BE2C (cell line): ENCODE measurements around the gene NR4A1.

ENCODE experiments used
- DNase-seq: peaks from one replicate; pipeline ENCODE4 v3.0.0-alpha.2; 2020
- H3K27me3 ChIP-seq: fragments of 250-450 bp; sonication (Bioruptor Pico); 2 replicates; pipeline ENCODE4 v1.5.1; 2020; ENCODE audit warnings: mild to moderate bottlenecking
- H3K36me3 ChIP-seq: fragments of 250-450 bp; sonication (Bioruptor Pico); 2 replicates; pipeline ENCODE4 v1.5.1; 2020; ENCODE audit warnings: mild to moderate bottlenecking
- H3K4me1 ChIP-seq: fragments of 250-450 bp; sonication (Bioruptor Pico); 2 replicates; pipeline ENCODE4 v1.5.1; 2020
- H3K4me3 ChIP-seq: 2 replicates; pipeline ENCODE4 v1.5.1; 2011; ENCODE audit warnings: low read depth, low read length
- H3K9me3 ChIP-seq: fragments of 250-450 bp; sonication (Bioruptor Pico); 2 replicates; pipeline ENCODE4 v1.5.1; 2020
- TF ChIP-seq, protein P1 (sequence below): IDR thresholded peaks from 2 replicates; pipeline ENCODE4 v1.5.1; 2012; ENCODE audit warnings: mild to moderate bottlenecking, low read depth, low read length

NR4A1 gene

DNA sequence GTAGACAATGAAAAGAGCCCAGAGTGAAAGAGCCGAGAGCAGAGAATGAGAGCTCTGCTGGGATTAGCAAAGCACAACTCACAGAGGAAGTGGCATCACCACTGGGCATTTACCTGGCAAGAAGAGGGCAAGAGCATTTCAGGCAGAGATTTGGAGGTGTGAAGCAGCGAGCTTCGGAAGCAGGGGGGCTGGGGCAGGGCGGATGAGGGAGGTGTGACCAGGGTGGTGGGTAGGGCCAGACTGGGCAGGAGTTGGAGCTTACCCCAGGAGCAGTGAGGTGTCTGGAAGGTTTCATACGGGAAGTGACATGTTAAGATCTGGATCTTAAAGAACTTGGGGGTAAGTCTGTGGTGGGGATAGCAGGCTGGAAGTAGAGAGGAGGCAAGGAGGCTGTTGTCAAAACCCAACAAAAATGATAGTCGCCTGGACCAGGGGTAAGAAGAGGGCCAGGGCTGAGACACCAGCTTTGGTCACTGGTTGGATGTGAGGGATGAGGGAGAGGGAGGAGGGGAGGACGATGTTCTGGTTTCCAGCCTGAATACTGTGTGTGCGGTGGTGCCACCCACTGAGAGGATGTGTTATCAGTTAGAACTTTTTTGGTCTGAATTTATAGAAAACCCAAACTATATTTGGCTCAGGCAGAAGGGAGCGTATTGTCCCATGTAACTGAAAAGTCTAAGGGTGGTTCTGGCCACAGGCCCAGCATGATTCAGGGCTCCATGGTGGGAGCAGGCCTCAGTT is 33.4 kb downstream of the NR4A1 start:
- H3K4me3 ChIP-seq = no peak overlapping the region
- H3K27me3 ChIP-seq = no peaks in the 10 kb centered on the region
- TF ChIP-seq, protein P1, sequence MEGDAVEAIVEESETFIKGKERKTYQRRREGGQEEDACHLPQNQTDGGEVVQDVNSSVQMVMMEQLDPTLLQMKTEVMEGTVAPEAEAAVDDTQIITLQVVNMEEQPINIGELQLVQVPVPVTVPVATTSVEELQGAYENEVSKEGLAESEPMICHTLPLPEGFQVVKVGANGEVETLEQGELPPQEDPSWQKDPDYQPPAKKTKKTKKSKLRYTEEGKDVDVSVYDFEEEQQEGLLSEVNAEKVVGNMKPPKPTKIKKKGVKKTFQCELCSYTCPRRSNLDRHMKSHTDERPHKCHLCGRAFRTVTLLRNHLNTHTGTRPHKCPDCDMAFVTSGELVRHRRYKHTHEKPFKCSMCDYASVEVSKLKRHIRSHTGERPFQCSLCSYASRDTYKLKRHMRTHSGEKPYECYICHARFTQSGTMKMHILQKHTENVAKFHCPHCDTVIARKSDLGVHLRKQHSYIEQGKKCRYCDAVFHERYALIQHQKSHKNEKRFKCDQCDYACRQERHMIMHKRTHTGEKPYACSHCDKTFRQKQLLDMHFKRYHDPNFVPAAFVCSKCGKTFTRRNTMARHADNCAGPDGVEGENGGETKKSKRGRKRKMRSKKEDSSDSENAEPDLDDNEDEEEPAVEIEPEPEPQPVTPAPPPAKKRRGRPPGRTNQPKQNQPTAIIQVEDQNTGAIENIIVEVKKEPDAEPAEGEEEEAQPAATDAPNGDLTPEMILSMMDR = no peak
- H3K9me3 ChIP-seq = no peaks in the 10 kb centered on the region
- no peak for DNase-seq
- H3K36me3 ChIP-seq = no peaks in the 10 kb centered on the region
- peaks cover 35% of the 10 kb centered on the region for H3K4me1 ChIP-seq

DNA sequence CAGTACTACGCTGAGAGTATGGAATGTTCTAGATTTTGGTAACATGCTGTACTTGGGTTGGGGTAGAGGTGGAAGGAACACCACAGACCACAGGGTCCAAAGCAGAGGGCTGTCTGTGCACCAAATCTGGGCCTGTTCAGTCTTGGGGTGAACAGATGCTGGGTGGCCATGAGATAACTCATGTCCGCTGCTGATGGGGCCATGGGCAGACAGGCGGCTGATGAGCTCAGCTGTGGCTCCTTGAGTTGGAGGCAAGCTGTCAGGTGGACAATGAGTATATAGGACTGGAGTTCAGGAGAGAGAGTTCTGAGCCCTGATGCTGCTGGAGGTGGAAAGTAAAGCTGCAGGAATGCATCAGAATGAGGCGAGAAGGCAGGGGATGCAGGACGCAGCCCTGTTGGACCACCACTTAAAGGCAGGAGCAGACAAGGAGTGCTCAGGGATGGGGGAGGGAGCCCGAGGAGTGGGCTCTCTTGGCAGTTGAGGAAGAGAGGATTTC is 34.5 kb downstream of the NR4A1 start:
- Histone ChIP-seq H3K4me1 (peaks cover 30% of the 10 kb centered on the region), H3K36me3 (no peaks in the 10 kb centered on the region), H3K4me3 (no peak overlapping the region), H3K27me3 (peaks cover under 1% of the 10 kb centered on the region; the same call in 1 of the 2 replicates), H3K9me3 (no peaks in the 10 kb centered on the region)
- TF ChIP-seq, protein P1 = no peak
- DNase-seq = no peak

DNA sequence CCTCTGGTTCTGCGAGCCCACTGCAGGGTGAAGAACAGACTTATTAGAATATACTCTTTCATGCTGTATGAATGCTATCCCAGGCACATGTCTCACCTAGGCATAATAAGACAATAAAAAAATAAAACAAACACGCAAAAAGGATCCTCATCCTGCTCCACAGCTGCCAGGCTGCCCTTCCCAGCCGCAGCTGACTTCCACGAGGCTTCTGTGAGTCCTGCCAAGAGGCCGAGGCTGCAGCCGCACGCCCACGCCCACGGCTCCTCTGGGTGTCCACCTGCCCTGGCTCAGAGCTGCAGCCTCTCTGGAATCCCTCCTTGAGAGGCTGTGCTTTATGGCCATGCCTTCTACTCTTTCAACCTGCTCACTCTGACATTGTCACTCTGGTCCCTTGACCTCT is 35.1 kb downstream of the NR4A1 start:
- TF ChIP-seq, protein P1 = no peak
- H3K9me3 ChIP-seq = no peaks in the 10 kb centered on the region
- H3K4me3 ChIP-seq = no peak overlapping the region
- H3K36me3 ChIP-seq = no peaks in the 10 kb centered on the region
- no peak for DNase-seq
- H3K4me1 ChIP-seq = peaks cover 24% of the 10 kb centered on the region
- peaks cover 5% of the 10 kb centered on the region for H3K27me3 ChIP-seq

DNA sequence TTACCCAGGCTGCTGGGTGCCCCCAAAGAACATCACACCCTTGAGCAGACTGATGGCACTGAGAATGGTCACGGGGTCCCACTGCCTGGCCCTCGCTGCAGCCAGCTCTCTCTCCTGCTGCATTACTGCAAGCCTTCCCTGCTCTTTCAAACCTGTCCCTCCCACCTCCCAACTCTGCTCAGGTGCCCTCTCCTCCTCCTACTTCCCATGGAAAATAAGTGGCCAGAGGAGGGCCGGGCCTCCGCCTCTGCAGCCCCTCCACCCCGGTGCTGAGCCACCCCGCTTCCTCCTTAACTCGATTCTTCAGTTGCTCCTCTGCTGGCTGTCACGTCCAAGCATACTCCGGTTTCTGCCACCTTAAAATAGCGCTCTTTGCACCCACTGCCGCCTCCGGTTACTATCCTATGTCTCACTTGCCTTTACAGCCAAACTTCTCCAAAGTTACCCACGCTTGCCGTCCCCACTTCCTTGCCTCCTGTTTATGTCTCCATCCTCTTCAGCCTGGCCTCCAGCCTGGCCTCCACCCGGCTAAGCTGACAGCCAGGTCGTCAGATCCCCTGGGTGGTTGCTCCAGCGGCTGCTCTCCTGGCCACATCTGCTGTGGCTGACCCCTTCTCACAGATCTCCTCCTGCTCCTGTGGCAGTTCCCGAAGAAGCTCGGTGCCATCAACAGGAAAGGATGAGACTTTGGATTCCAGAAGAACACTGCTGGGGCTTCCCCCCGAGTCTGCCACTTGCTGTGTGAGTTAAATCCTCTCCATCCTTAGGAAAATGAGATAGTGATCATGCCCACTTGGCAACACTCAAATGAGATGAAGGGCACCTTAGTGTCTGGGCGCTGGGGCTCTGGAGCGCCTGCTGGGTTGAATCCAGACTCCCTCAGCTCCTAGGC is 35.9 kb downstream of the NR4A1 start:
- Histone ChIP-seq H3K9me3 (no peaks in the 10 kb centered on the region), H3K4me1 (peaks cover 16% of the 10 kb centered on the region), H3K36me3 (no peaks in the 10 kb centered on the region), H3K27me3 (peaks cover 13% of the 10 kb centered on the region), H3K4me3 (no peak overlapping the region)
- TF ChIP-seq, protein P1 = no peak
- no peak for DNase-seq

DNA sequence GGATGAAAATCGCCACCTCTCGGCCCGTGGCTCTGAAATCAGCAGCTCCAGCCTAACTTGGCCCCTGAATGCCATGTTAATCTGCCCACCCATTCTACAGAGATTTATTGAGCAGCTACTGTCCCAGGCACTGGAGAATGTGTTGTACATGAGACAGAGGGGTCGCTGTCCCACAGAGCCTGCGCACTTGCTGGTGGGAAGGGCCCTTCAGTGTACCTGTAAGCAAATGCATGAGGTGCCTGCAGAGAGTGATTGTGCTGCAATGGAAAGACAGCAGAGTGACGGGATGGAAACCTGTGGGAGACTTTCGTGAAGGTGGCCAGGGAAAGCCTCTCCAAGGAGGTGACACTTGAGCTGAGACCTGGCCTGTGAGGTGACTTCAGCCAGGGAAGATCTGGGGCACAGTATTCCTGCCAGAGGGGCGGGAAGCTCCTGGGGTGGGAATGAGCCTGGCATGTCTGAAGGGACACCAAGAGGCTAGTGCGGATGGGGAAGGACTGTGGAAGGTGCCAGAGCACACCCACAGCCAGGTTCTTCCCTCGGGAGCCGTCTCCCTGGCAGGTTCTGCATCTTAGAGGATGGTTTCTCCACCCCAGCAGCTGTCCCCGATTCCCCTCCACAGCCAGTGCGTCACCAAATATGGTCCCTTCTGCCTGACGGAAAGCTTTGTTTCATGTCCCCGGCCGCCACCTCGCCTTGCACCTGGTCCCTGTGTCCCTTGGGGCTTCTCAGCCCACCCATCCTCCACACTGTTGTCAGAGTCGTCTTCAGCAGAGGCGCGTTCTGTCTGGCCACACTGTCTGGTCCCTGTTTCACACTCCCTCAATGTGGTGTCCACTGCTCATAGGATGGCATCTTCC is 36.9 kb downstream of the NR4A1 start:
- Histone ChIP-seq H3K4me3 (no peak overlapping the region), H3K4me1 (peaks cover 6% of the 10 kb centered on the region), H3K9me3 (no peaks in the 10 kb centered on the region), H3K36me3 (no peaks in the 10 kb centered on the region), H3K27me3 (peaks cover 14% of the 10 kb centered on the region)
- peak; percentile 49 for DNase-seq
- TF ChIP-seq, protein P1 = no peak
